ENCODE results near the gene KCNT2.

KCNT2 gene

DNA sequence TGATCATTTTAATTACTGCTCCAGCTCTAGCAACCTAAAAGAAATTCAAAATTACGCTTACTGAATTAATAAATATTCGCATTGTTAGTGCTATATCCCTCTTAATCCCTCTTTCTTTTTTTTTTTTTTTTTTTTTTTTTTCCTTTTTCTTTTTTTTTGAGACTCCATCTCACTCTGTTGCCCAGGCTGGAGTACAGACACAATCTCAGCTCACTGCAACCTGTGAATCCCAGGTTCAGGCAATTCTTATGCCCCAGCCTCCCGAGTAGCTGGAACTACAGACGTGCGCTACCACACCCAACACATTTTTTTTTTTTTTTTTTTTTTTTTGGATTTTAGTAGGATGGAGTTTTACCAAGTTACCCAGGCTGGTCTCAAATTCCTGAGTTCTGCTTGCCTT is 157.1 kb downstream of the KCNT2 start:
- DNase-seq (ENCODE audit: low read depth in 4 of 4, low spot score in 1 of 4): no peak

DNA sequence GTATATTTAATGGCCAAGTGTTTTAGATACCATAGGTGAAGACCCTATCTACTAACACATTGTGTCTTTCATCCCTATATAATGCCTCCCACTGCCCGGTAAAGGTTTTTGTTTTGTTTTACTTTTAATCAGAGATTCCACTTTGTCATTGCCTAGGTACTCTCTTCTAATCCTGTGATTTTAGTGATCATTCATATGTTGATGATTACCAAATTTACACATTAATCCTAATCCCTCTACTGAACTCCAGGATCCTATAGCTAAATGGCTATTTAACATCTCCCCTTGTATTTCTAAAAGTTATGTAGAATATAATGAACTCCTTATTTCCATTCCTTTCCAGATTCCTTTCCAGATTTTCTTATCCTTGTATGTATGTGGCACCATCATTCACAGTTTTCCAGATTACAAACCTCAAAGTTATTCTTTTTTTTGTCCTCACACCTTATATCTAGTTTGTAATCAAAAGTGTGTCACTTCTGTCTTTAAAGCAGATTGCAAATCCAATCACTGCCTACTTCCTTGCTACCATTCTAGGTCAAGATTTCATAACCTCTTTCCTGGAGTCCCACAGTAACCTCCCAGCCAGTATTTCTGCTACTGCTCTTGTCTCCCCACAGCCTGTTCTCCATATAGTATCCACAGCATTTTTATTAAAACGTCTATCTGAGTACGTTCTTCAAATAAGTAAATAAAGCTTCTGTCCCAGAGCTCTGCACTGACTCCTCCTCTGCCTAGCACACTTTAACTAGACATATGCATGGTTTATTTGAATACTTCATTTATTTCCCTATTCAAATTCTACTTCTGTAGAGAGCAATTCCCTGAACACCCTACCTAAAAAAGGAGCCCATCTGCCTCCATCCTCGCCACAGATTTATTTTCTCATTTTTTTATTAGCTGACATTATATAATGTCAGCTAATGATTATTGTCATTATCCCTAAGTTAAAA is 157.8 kb downstream of the KCNT2 start:
- DNase-seq (ENCODE audit: low read depth in 4 of 4, low spot score in 1 of 4): no peak

DNA sequence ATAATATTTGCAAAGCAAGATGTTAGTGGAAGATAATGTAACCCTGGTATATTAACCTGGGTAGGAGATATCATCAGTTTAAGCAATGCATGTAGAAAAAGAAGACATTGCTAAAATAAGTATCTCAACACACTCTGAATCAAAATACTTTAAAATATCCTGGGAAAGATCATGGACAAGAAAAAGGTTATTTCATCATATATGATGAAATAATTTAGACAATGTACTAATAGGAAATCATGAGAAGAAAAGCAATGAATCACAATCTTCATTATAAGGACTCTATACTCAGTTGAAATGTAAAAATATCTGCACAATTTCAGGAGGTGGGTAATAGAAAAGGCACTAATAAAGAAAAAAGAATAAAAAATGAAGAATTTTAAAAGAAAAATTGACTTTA is 158.8 kb downstream of the KCNT2 start:
- DNase-seq (ENCODE audit: low read depth in 4 of 4, low spot score in 1 of 4): no peak

DNA sequence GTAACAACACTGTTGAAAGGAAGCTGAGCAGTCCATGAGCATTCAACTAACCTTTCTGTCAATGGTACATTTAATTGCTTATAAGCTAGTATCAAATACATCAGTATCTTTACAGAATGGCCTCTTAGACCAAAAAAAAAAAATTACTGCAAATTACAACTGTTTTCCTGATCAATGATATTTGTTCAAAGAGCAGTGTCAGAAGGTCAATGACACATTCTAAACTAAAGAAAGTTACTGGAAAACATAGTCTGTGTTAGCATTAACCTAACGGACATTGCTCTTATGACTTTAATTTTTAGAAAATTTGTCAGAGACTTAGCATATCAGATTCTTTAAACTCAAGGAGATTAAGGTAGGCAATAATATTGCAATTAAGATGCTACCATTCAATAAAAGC is 162.5 kb downstream of the KCNT2 start:
- no peak for DNase-seq (ENCODE audit: low read depth in 4 of 4, low spot score in 1 of 4)

GRCh38 chr1:196444634-196445033 is 163.6 kb downstream of the KCNT2 start:
- DNase-seq (ENCODE audit: low read depth in 4 of 4, low spot score in 1 of 4): no peak

- DNase-seq (ENCODE audit: low read depth in 4 of 4, low spot score in 1 of 4): no peak
Observed at GRCh38 chr1:196442366-196442765, 165.9 kb downstream of the KCNT2 start.

- DNase-seq (ENCODE audit: low read depth in 4 of 4, low spot score in 1 of 4): no peak
Observed at GRCh38 chr1:196440711-196441110, 167.5 kb downstream of the KCNT2 start.

DNA sequence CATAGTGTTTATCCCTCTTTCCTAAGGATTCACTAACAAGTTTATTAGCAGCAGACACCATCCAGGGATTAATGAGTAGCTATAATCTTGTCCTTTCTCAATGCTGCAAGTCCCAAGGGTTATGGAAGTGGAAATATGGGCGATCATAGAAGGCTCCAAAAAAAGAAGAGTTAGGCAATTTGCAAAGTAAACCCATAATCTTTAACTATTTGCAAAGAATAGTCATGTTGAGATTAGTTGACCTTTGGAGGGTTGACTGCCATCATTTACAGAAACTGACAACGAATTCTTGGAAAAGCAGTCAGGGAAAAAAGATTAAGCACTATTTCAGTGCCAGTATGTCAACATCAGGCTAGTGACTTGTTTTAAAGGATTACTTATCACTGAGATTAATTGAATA is 169.9 kb downstream of the KCNT2 start:
- DNase-seq (ENCODE audit: low read depth in 4 of 4, low spot score in 1 of 4): no peak

GRCh38 chr1:196437671-196438070 is 170.6 kb downstream of the KCNT2 start:
- no peak for DNase-seq (ENCODE audit: low read depth in 4 of 4, low spot score in 1 of 4)

DNA sequence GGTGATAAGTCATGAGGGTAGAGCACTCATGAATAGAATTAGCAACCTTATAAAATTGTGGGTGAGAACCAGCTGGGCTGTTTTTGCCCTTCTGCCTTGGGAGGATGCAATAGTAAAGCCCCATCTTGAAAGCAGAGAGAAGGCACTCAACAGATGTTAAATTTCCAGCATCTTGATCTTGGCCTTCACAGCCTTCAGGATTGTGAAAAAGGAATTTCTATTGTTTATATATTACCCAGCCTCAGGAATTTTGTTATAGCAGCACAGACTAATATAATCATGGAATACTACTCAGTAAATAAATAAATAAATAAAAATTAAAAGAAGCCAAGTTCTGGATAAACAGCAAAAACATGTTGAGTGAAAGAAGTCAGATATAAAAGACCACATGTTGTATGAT is 175.2 kb downstream of the KCNT2 start:
- DNase-seq (ENCODE audit: low read depth in 4 of 4, low spot score in 1 of 4): no peak

DNA sequence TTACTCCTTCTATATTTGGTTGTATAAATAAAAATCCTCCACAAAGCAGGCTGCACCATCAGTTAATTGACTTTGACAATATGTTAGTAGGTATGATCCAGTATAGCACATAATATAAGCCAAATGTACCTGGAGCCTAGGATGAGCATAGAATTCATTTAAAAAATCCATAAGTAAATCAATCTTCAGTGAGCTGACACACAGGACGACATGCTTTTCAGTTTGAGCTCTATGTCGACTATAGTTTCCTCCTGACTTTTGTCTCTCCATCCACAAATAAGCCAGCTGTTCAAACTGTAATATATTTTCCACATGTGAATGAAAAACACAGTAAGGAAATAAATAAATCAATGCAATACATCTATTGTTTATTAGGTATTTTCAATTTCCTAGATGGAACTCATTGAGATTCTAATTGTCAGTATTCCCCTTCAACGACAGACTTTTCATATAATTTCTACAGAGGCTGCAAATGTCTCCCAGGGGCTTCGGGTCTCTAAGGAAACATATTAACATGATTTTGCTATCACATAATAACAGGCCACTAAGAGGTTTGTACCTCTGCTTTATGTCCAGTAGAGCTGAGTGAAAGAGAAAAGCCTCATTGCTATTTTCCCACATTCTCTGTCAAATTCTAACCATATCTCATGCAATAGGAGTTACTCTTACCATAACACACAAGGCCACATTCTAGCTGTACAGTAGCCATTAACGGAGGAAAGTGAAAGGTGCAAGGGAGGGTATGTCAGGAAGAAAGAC is 180.1 kb downstream of the KCNT2 start:
- no peak for DNase-seq (ENCODE audit: low read depth in 4 of 4, low spot score in 1 of 4)

DNA sequence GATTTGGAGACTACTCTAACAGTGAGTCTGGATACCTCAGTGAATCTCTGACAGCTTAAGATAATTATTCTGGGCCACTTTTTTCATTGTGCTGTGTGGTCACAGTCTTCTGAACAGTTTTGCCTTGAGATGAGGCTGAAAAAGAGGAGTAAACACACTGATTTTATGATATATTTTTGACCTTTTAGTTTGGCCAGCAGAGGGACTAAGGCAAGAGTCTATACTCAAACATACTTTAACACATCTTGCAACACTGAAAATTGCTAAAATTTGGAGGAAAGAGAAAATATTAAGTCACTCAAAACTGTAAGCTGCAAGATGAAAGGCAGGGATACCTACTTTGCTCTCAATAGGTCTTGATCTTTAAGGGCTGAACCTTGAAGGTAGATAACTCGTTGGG is 182.7 kb downstream of the KCNT2 start:
- no peak for DNase-seq (ENCODE audit: low read depth in 4 of 4, low spot score in 1 of 4)

- DNase-seq (ENCODE audit: low read depth in 4 of 4, low spot score in 1 of 4): no peak
Observed at GRCh38 chr1:196423612-196424011, 184.6 kb downstream of the KCNT2 start.

DNA sequence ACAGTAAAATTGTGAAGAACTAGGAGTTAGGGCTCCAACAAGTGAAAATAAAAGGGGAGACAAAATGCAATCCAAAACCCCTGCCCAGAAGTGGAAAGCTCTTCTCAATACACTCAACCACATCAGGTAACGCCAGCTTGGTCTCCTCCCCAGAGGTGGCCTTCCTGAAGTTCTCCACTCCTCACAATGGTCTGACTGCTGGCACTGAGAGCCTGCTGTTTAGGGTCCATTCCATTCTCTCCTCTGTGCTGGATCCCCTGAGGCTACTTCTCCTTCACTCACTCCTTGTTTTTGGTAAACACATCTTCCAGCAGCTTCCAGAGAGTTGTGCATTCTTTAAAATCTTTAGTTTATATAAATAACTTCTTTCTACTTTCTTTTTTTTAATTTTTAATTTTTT is 189.5 kb downstream of the KCNT2 start:
- DNase-seq (ENCODE audit: low read depth in 4 of 4, low spot score in 1 of 4): no peak

DNA sequence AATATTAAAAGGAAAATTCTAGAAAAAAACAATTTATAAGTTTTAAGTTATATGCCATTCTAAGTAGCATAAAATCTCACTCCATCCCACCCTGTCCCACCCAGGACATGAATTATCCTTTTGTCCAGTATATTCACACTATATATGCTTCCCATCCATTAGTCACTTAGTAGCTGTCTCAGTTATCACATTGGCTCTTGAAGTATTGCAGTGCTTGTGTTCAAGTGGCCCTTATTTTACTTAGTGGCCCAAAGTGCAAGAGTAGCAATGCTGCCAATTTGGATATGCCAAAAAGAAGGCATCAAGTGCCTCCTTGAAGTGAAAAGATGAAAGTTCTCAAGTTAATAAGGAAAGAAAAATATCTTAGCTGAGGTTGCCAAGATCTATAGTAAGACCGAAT is 192.3 kb downstream of the KCNT2 start:
- no peak for DNase-seq (ENCODE audit: low read depth in 4 of 4, low spot score in 1 of 4)

DNA sequence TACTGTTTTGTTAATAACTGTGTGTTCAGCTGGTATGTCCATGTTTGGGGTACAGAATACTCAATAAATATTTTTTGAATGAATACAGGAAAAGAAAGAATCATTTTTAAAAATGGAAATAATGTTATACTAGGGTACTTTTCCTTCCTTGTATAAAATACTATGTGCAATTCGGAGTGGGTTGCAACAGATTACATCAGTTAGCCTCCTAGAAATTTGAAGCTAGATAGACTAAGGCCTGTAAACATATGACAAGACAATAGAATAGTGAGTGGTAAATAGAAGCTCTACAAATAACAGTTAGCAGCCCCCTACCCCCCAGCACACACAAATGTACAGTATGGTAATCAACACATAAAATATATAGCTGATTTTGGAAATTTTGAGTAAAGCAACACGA is 195.9 kb downstream of the KCNT2 start:
- DNase-seq (ENCODE audit: low read depth in 4 of 4, low spot score in 1 of 4): no peak

DNA sequence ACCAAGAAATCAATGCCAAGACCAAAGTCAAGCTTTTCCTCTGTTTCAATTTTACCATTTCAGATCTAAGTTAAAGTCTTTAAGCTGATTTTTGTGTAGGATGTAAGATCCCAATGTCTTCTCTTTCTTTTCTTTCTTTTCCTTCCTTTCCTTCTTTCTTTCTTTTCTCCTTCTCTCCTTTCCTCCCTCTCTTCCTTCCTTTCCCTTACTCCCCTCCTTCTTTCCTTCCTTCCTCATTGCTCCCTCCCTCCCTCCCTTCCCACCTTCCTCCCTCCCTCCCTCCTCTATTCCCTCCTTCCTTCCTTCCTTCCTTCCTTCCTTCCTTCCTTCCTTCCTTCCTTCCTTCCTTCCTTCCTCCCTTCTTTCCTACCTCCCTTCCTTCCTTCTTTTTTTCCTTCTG is 197.5 kb downstream of the KCNT2 start:
- DNase-seq (ENCODE audit: low read depth in 4 of 4, low spot score in 1 of 4): no peak

GRCh38 chr1:196409586-196409985 is 198.7 kb downstream of the KCNT2 start:
- no peak for DNase-seq (ENCODE audit: low read depth in 4 of 4, low spot score in 1 of 4)

DNA sequence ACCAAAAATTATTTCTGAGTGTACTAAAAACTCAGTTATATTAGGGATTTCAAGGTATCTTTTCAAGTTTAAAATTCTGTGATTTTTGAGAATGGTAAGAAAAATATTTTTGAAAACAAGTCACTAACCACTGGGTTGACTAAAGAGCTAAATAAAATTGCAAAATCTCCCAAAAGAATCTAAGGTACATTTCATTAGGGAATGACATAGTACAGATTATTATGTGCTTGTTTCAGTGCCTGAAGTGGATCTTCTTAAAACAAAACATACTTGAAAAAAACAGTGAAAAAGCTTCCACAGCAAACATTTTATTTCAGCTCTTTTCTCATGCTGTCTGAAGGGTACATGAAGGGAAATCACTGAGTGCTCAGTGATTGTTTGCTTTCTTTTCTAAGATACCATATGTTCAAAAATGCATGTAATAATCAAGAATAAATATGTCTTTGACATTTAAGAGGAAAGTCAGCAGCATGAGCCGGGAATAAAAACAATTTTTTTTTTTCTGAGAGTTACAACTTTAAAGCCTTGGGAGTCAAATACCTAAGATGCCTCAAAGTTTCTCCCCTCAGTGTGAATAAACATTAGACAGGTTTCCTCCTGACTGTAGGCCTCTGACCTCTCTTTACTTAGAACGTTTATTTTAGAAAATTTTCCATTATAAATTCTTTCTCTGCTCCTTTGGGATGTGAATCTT is 200.7 kb downstream of the KCNT2 start:
- no peak for DNase-seq (ENCODE audit: low read depth in 4 of 4, low spot score in 1 of 4)

GRCh38 chr1:196405839-196406238 is 202.4 kb downstream of the KCNT2 start:
- no peak for DNase-seq (ENCODE audit: low read depth in 4 of 4, low spot score in 1 of 4)

GRCh38 chr1:196403803-196404690 is 204.2 kb downstream of the KCNT2 start:
- DNase-seq (ENCODE audit: low read depth in 4 of 4, low spot score in 1 of 4): no peak

Data from stimulated activated CD4-positive, alpha-beta T cell treated with anti-CD3 and anti-CD28 coated beads, Interleukin-1b, Interleukin-23, amount 100 ng/mL, for 24 hours (primary cell).